ENCODE measurements around the gene LDLRAD4.

Gene LDLRAD4

GRCh38 chr18:13628211-13628610 is 409.7 kb downstream of the LDLRAD4 start:
- no peak for DNase-seq

GRCh38 chr18:13629841-13630715 is 411.5 kb downstream of the LDLRAD4 start:
- peak; percentile 53 for DNase-seq

- no peak for DNase-seq
Observed at GRCh38 chr18:13630716-13631268, 412.2 kb downstream of the LDLRAD4 start.

DNA sequence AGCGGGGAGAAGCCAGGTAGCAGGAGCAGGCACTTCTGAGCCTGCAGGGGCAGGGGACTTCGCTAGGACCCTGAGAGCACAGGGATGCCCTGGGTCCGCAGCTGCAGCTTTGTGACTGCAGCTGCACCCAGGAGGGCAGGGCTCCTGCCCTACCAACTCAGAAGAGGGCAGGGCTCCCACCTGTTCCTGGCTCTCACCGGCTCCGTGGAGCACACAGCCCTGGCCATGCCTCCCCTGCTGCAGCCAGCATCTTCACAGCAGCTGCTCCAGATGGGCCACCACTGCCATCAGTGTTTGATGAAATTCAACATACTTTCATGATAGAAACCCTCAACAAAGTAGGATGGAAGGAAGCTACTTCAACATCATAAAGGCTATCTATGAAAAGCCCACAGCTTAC is 415.1 kb downstream of the LDLRAD4 start:
- no peak for DNase-seq

DNA sequence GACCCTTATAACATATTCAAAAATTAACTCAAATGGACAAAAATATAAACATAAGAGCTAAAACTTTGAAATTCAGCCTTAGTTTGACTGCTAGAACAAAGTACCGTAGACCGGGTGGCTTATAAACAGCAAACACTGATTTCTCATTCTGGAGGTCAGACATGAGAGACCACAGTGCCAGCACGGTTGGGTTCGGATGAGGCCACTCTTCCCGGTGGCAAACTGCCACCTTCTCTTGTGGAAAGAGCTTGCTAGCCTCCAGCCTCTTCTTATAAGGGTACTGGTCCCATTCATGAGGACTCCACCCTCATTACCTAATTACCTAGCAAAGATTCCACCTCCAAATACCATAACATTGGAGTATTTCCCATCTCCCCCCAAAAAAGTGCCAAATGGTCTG is 416.5 kb downstream of the LDLRAD4 start:
- DNase-seq, result no peak

- no peak for DNase-seq
Observed at GRCh38 chr18:13638719-13639595, 420.4 kb downstream of the LDLRAD4 start.

GRCh38 chr18:13640266-13640860 is 421.8 kb downstream of the LDLRAD4 start:
- DNase-seq, result no peak

- DNase-seq, result no peak
Observed at GRCh38 chr18:13641551-13642439, 423.2 kb downstream of the LDLRAD4 start.

GRCh38 chr18:13642440-13642827 is 423.9 kb downstream of the LDLRAD4 start:
- no peak for DNase-seq

GRCh38 chr18:13643261-13643751 is 424.7 kb downstream of the LDLRAD4 start:
- no peak for DNase-seq

- no peak for DNase-seq
Observed at GRCh38 chr18:13645093-13645492, 426.5 kb downstream of the LDLRAD4 start.

GRCh38 chr18:13646633-13647032 is 428.1 kb downstream of the LDLRAD4 start:
- no peak for DNase-seq

GRCh38 chr18:13647761-13648160 is 429.2 kb downstream of the LDLRAD4 start:
- no peak for DNase-seq

DNA sequence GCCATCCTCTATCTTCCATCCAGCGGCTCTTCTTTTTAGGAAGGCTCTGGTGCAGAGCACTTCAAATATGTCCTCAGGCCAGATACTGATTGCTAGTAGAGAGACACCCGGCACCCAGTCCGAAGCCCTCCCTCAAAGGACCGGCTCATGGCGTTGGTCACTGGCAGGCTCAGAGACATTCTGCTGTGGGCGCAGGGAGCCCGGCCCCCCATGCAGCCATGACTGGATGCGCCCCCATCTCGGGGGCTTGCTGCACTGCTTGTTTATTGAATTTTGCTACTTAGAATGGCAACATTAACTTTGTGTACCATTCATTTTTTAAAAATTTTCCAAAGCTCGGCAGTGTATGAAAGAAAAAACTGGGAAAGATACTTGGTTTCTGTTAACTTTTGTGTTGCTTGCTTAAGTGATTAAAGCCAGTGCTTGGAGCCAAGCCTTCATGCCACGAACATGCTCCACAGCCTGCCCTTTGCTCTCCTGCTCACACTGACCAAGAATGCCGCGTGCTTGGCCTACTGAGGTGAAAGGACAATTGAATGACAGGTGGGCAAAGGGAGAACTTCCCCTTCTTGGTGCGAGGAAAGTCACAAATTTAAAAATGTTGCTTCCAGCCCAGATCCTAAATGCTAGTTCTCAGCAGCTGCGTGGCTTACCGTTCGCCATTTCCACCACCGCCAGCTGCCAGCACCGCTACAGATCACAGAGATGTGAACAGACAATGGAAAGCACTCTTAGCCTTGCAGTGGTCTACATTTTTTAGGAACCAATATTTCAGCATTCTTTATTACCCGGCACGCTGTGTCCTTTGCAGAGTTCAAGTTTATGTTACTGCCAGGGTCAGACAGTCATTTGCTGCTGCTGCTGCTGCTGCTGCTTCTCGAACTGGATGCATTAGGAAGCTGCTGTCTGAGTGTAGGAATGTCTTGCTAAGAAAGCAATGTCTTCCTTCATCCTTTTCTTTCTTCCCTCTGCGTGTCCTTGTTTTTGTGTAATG is 431.1 kb downstream of the LDLRAD4 start:
- no peak for DNase-seq

DNA sequence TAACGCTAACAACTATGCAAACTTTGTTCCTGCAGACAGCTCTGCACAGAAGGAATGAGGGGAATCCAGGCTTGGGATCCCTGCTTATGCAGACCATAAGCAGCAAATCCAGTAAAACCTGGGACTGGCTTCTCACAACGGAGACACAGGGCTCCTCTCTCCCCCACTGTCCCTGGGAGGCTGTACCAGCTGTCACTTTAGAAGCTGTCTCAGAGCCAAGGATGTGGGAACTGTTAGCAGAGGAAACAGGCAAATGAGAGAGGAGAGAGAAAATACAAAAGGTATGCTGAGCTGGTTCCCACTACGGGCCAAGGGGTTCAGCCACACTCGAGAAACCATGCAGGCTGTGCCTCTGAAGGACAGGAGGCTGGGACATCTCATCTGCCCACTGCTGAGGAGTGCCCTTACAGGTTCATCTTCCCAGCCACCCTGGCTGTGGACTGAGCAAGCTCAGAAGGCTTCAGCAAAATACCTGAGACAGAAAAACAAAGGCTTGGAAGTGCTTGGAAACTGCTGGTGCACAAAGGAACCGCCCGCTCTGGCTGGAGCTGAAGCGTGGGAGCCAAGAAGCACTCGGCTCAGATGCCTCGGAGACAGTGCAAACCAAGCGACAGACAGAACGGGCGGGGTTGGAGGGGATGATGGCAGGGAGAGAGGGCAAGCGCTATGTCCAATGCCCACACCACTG is 435.3 kb downstream of the LDLRAD4 start:
- no peak for DNase-seq

DNA sequence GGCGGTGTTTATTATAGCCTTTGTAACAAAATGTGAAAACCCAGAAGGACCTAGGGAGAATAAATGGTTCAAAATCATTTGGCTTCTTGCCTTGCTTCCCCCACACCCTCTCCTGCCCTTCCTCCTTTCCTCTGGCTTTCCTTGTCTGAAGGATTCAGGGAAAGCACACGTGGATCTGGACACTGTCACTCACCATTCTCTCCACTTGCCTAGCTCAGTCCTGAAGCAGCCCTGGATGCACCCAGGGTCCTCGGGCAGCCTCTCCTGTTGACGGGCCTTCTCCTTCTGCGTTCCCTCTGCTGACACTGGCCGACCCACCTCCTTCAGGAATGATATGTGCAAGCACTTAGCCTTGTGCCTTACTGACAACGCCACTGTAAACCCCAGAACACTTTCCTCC is 439.4 kb downstream of the LDLRAD4 start:
- DNase-seq, result no peak

DNA sequence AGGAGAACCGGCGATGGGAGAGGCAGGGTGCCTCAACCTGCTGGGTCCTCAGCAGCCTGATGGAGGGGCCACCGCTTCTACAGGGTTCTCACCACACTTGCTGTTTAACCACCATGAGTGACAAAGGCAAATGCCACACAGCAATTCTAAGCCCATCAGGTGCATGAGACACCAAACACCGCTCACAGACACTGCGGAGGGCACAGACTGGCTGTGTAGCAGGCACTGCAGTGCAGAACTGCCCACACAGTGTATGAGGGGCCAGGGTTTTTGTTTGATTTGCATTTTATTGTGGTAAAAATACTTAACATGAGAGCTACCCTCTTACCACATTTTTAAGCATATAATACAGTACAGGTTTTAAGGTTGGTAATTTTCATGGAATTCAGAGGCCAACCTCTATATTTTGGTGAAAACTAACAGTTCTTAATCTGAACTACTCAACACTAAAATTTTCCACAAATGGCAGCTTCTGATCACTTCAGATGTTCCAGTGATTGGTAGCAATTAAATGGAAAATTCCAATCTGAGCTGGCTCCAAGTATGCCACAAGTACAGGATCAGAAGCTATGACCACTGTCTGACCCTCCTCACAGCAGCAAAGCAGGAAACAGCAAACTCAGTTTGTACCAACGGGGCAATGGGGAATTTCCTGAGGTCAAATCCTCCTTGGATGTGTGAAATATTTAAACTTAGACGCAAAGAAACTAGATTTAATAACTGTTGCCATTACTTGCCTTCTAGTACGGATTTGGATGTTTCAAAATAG is 440.1 kb downstream of the LDLRAD4 start:
- no peak for DNase-seq

DNA sequence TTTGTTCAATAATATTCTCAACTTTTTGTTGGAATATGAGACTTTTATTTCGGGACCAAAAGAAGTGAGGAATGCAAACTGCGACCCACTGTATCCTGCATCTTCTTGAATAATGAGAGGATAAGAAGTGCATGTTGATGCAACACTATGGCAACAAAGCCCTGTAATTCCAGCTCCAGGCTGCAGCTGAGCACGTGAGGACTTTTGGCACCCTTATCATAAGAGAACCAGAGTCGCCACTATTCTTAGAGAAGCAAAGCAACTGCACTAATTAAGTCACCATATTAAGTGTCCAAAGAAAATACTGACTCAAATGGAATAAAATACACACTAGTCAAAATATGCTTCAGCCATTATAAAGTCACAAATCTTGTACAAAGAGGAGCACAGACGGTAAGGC is 441.9 kb downstream of the LDLRAD4 start:
- DNase-seq, result no peak
